ENCODE measurements around the gene CLINT1. TPM values are rescaled to one million over a fixed set of nuclear protein-coding genes. Genes with fewer than 3 reads are reported as not detected.

CLINT1 gene
- total and polyA plus RNA-seq, 2 of the 13 experiments (the other 11 are each of a cell fraction or from before 2014, with no cell fraction given) = 64.0 to 104 TPM

GRCh38 chr5:157858527-157859226, at the start of gene CLINT1 (continued):
- peak; percentile 48; the same call in 1 of the 2 replicates for TF ChIP-seq MAF1 (CRISPR knock-in tag; IDR thresholded peaks at IDR 0.05; ENCODE audit: borderline replicate concordance)
- peak; percentile 60; the same call in 1 of the 2 replicates for TF ChIP-seq MTA1 (CRISPR knock-in tag; IDR thresholded peaks at IDR 0.05; ENCODE audit: borderline replicate concordance)
- TF ChIP-seq MYNN (CRISPR knock-in tag; IDR thresholded peaks at IDR 0.05; ENCODE audit: low read depth) = no peak; the same call in 1 of the 2 replicates
- TF ChIP-seq ZNF570 (CRISPR knock-in tag; IDR thresholded peaks at IDR 0.05; ENCODE audit: borderline replicate concordance) = no peak
- TF ChIP-seq ZNF547 (CRISPR knock-in tag; IDR thresholded peaks at IDR 0.05) = peak; percentile 50; the same call in 1 of the 2 replicates
- TF ChIP-seq ZNF644 (CRISPR knock-in tag; IDR thresholded peaks at IDR 0.05; ENCODE audit: low read depth) = no peak
- TF ChIP-seq HDAC1 (CRISPR knock-in tag; IDR thresholded peaks at IDR 0.05) = peak; percentile 91
- peak; percentile 87 for TF ChIP-seq ASH2L (IDR thresholded peaks at IDR 0.05; ENCODE audit: insufficient read length, low read depth, low read length)
- no peak for TF ChIP-seq LCORL (IDR thresholded peaks at IDR 0.05)
- TF ChIP-seq LCORL (CRISPR knock-in tag; IDR thresholded peaks at IDR 0.05) = peak; percentile 45; the same call in 1 of the 2 replicates
- no peak for TF ChIP-seq BHLHE40 (IDR thresholded peaks at IDR 0.05; ENCODE audit: low read length)
- no peak for TF ChIP-seq ZKSCAN1 (IDR thresholded peaks at IDR 0.05; ENCODE audit: low read length)
- TF ChIP-seq ZNF607 (CRISPR knock-in tag; IDR thresholded peaks at IDR 0.05; ENCODE audit: borderline replicate concordance) = no peak; the same call in 1 of the 2 replicates
- 0 out of 2 replicates have a peak, but pooled peaks have one; percentile 66 for TF ChIP-seq NR1H2 (CRISPR knock-in tag; IDR thresholded peaks at IDR 0.05; ENCODE audit: borderline replicate concordance, low read depth)
- TF ChIP-seq GTF3A (CRISPR knock-in tag; conservative IDR thresholded peaks at IDR 0.05) = no peak
- peak; percentile 35; the same call in 1 of the 2 replicates for TF ChIP-seq ZNF614 (CRISPR knock-in tag; IDR thresholded peaks at IDR 0.05; ENCODE audit: borderline replicate concordance)
- no peak for TF ChIP-seq ZNF276 (CRISPR knock-in tag; IDR thresholded peaks at IDR 0.05; ENCODE audit: low read depth)
- 0 out of 2 replicates have a peak, but pooled peaks have one; percentile 15 for TF ChIP-seq ZNF263 (CRISPR knock-in tag; IDR thresholded peaks at IDR 0.05)
- no peak for TF ChIP-seq PLRG1 (conservative IDR thresholded peaks at IDR 0.05)
- no peak for TF ChIP-seq TIGD3 (CRISPR knock-in tag; IDR thresholded peaks at IDR 0.05; ENCODE audit: borderline replicate concordance)
- peak; percentile 48; the same call in 1 of the 2 replicates for TF ChIP-seq TGIF2 (CRISPR knock-in tag; IDR thresholded peaks at IDR 0.05)
- TF ChIP-seq, protein P1, sequence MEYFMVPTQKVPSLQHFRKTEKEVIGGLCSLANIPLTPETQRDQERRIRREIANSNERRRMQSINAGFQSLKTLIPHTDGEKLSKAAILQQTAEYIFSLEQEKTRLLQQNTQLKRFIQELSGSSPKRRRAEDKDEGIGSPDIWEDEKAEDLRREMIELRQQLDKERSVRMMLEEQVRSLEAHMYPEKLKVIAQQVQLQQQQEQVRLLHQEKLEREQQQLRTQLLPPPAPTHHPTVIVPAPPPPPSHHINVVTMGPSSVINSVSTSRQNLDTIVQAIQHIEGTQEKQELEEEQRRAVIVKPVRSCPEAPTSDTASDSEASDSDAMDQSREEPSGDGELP (IDR thresholded peaks at IDR 0.05; ENCODE audit: borderline replicate concordance, low read depth) = peak; percentile 24; the same call in 1 of the 2 replicates
- TF ChIP-seq, protein P2, sequence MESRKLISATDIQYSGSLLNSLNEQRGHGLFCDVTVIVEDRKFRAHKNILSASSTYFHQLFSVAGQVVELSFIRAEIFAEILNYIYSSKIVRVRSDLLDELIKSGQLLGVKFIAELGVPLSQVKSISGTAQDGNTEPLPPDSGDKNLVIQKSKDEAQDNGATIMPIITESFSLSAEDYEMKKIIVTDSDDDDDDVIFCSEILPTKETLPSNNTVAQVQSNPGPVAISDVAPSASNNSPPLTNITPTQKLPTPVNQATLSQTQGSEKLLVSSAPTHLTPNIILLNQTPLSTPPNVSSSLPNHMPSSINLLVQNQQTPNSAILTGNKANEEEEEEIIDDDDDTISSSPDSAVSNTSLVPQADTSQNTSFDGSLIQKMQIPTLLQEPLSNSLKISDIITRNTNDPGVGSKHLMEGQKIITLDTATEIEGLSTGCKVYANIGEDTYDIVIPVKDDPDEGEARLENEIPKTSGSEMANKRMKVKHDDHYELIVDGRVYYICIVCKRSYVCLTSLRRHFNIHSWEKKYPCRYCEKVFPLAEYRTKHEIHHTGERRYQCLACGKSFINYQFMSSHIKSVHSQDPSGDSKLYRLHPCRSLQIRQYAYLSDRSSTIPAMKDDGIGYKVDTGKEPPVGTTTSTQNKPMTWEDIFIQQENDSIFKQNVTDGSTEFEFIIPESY (CRISPR knock-in tag; IDR thresholded peaks at IDR 0.05) = no peak
- peak; percentile 81; the same call in 1 of the 2 replicates for TF ChIP-seq KAT7 (CRISPR knock-in tag; IDR thresholded peaks at IDR 0.05; ENCODE audit: borderline replicate concordance)
- no peak for TF ChIP-seq MIER3 (CRISPR knock-in tag; IDR thresholded peaks at IDR 0.05; ENCODE audit: borderline replicate concordance)
- no peak for TF ChIP-seq ZNF3 (CRISPR knock-in tag; IDR thresholded peaks at IDR 0.05)

Data from HepG2 (cell line).